CD4-positive, alpha-beta memory T cell (primary cell): ENCODE measurements around the gene SLC15A3. TPM values are rescaled to one million over a fixed set of nuclear protein-coding genes. Genes with fewer than 3 reads are reported as not detected.

Experiments used
- CTCF ChIA-PET: fragments of 350-600 bp; sonication (Branson Sonifier 250); formaldehyde crosslinking; loops from one replicate; lab custom pipeline; 2021; ENCODE audit warnings: inconsistent platforms; ENCODE audit not compliant: partially characterized antibody; lab: Charles Lee
- POLR2A ChIA-PET: fragments of 350-600 bp; sonication (Branson Sonifier 250); formaldehyde crosslinking; loops from one replicate; lab custom pipeline; 2021; ENCODE audit not compliant: partially characterized antibody; lab: Charles Lee
- DNase-seq, 5 donors: peaks; one replicate each; pipeline versions ENCODE4 v3.0.0 to v3.0.0-alpha.2; 2020 to 2022; ENCODE audit warnings: mixed read lengths in 1 of 5
- H3K27ac ChIP-seq: one replicate; pipeline ENCODE4 v1.7.0; 2013; ENCODE audit warnings: low read depth, low read length
- H3K27me3 ChIP-seq: 2 replicates; pipeline ENCODE4 v1.7.0; 2013; ENCODE audit warnings: mild to moderate bottlenecking, low read length, moderate library complexity; ENCODE audit not compliant: insufficient read depth
- H3K36me3 ChIP-seq: 2 replicates; pipeline ENCODE4 v1.7.0; 2013; ENCODE audit warnings: mild to moderate bottlenecking, low read length, moderate library complexity; ENCODE audit not compliant: insufficient read depth
- H3K4me1 ChIP-seq: 2 replicates; pipeline ENCODE4 v1.7.0; 2013; ENCODE audit warnings: mild to moderate bottlenecking, low read length, moderate library complexity; ENCODE audit not compliant: insufficient read depth
- H3K4me3 ChIP-seq, 2 donors: one replicate each; pipeline ENCODE4 v1.7.0; 2013; ENCODE audit warnings: low read length in 2 of 2, mild to moderate bottlenecking in 1 of 2
- H3K9me3 ChIP-seq, 2 donors: one replicate each; pipeline ENCODE4 v1.7.0; 2013; ENCODE audit warnings: low read length in 2 of 2, control low read depth in 1 of 2; ENCODE audit not compliant: control insufficient read depth in 1 of 2
- H3K27ac Mint-ChIP-seq, 7 donors: one replicate each; pipeline ENCODE4 v1.8.0; 2020 to 2021; ENCODE audit warnings: mixed read lengths in 7 of 7, mild to moderate bottlenecking in 6 of 7, inconsistent platforms in 3 of 7, moderate library complexity in 3 of 7
- H3K27me3 Mint-ChIP-seq, 2 donors: one replicate each; pipeline ENCODE4 v1.8.0; 2020 to 2021; ENCODE audit warnings: mixed read lengths in 2 of 2
- H3K36me3 Mint-ChIP-seq, 2 donors: one replicate each; pipeline ENCODE4 v1.8.0; 2020 to 2021; ENCODE audit warnings: mixed read lengths in 2 of 2, inconsistent platforms in 1 of 2, mild to moderate bottlenecking in 1 of 2
- H3K4me1 Mint-ChIP-seq, 4 donors: one replicate each; pipeline ENCODE4 v1.8.0; 2020 to 2021; ENCODE audit warnings: mixed read lengths in 4 of 4, mild to moderate bottlenecking in 1 of 4
- H3K4me3 Mint-ChIP-seq, 8 donors: one replicate each; pipeline ENCODE4 v1.8.0; 2020 to 2021; ENCODE audit warnings: mixed read lengths in 8 of 8, mild to moderate bottlenecking in 7 of 8, moderate library complexity in 6 of 8, inconsistent platforms in 3 of 8
- H3K9me3 Mint-ChIP-seq, 8 donors: one replicate each; pipeline ENCODE4 v1.8.0; 2020 to 2021; ENCODE audit warnings: mixed read lengths in 8 of 8, mild to moderate bottlenecking in 5 of 8, inconsistent platforms in 3 of 8, moderate library complexity in 1 of 8
- intact Hi-C: fragments of 100-400 bp; cut with micrococcal nuclease; formaldehyde crosslinking; loops from one replicate; pipeline ENCODE4 v1.15.1; 2023
- polyA plus RNA-seq, 2 donors: library from polyadenylated mRNA; unstranded; fragments of 300-500 nt; fragmentation: Illumina TruSeq; gene quantifications; one replicate each; pipeline ENCODE4 v1.2.3, GENCODE V29; 2021
- total RNA-seq, 2 experiments: library from RNA; stranded (reverse); gene quantifications; one replicate each; pipeline ENCODE4 v1.2.3, GENCODE V29; 2021

SLC15A3 gene
- total and polyA plus RNA-seq, 4 experiments from 2014 or later: 0.29 to 5.4 (median 4.6) TPM; not detected in 1

DNA sequence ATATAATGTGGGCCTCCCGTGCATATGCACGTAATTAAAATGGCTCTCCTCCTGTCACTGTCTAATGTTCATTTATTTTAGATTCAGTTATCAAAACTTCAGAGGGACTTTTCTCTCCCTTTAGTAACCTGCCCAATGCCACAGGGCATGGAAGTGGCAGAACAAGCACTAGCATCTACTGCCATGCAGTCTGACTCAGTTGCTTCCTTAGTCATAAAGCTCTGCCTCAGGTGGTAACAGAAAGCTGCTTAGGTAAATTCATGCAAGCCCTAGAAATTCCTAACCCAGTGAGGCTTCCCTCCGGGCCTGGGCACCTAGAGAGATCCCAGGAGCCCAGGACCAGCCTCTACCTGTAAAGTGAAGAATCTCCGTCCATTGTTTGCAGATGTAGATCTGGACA lies 54.5 kb downstream of the SLC15A3 start:
- H3K27me3 Mint-ChIP-seq: no peaks in the 10 kb centered on the region
- H3K4me1 Mint-ChIP-seq: peaks cover 2 to 5% (median 3%) of the 10 kb centered on the region in 4 donors
- Histone ChIP-seq H3K9me3 (no peaks in the 10 kb centered on the region), H3K27me3 (no peaks in the 10 kb centered on the region), H3K4me3 (no peak overlapping the region), H3K36me3 (peaks cover 80% of the 10 kb centered on the region), H3K27ac (no peak overlapping the region), H3K4me1 (no peaks in the 10 kb centered on the region)
- ChIA-PET POLR2A (interaction anchor here (0.9 to 1.2 kb wide), 3 partner anchors 8 to 214 kb away, joined by 3 to 4 read pairs (median 4); partner anchors contain the start of gene PRPF19), CTCF (interaction anchor here (0.8 to 5.2 kb wide), 6 partner anchors 8 to 66 kb away, joined by 3 to 53 read pairs (median 4); partner anchors contain the start of gene TMEM109)
- no peak for DNase-seq
- intact Hi-C loops: no loop called here
- peaks cover 62 to 93% of the 10 kb centered on the region in 2 donors for H3K36me3 Mint-ChIP-seq
- no peaks in the 10 kb centered on the region for H3K9me3 Mint-ChIP-seq
- H3K27ac Mint-ChIP-seq: peak overlapping the region in 1 of 7 donors; percentile 61
- no peak overlapping the region for H3K4me3 Mint-ChIP-seq

GRCh38 chr11:60895687-60896086 lies 56.3 kb downstream of the SLC15A3 start:
- DNase-seq: no peak
- peaks cover 65% of the 10 kb centered on the region for H3K36me3 ChIP-seq
- Mint-ChIP-seq H3K36me3 (peaks cover 63 to 87% of the 10 kb centered on the region in 2 donors), H3K4me1 (peaks cover 2 to 4% (median 3%) of the 10 kb centered on the region in 4 donors), H3K4me3 (no peak overlapping the region), H3K27ac (no peak overlapping the region), H3K27me3 (no peaks in the 10 kb centered on the region), H3K9me3 (no peaks in the 10 kb centered on the region)
- no peaks in the 10 kb centered on the region for H3K27me3 ChIP-seq
- no peaks in the 10 kb centered on the region for H3K9me3 ChIP-seq
- no peak overlapping the region for H3K4me3 ChIP-seq
- intact Hi-C loops: no loop called here
- no peaks in the 10 kb centered on the region for H3K4me1 ChIP-seq
- ChIA-PET CTCF (interaction anchor here (0.8 to 5.2 kb wide), 2 partner anchors 64 to 292 kb away, joined by 4 to 53 read pairs; no protein-coding TSS in a partner anchor), POLR2A (interaction anchor here (2.3 kb wide), 1 partner anchor 9 kb away, joined by 11 read pairs; no protein-coding TSS in a partner anchor)
- H3K27ac ChIP-seq: no peak overlapping the region

- peaks cover 0 to 9% (median 5%) of the 10 kb centered on the region in 4 donors for H3K4me1 Mint-ChIP-seq
- H3K36me3 Mint-ChIP-seq: peaks cover 46 to 66% of the 10 kb centered on the region in 2 donors
- no peak for DNase-seq
- no peak overlapping the region for H3K27ac Mint-ChIP-seq
- no peaks in the 10 kb centered on the region for H3K9me3 Mint-ChIP-seq
- no peaks in the 10 kb centered on the region for H3K9me3 ChIP-seq
- peaks cover 33% of the 10 kb centered on the region for H3K36me3 ChIP-seq
- intact Hi-C loops: no loop called here
- H3K27me3 Mint-ChIP-seq: no peaks in the 10 kb centered on the region
- H3K27me3 ChIP-seq: no peaks in the 10 kb centered on the region
- no peak overlapping the region for H3K4me3 Mint-ChIP-seq
- H3K27ac ChIP-seq: no peak overlapping the region
- H3K4me1 ChIP-seq: no peaks in the 10 kb centered on the region
- no peak overlapping the region for H3K4me3 ChIP-seq
- POLR2A ChIA-PET: no interaction called here
- CTCF ChIA-PET: interaction anchor here (1.0 to 1.3 kb wide), 3 partner anchors 11 to 60 kb away, joined by 3 to 4 read pairs (median 3); no protein-coding TSS in a partner anchor
Observed at GRCh38 chr11:60891103-60891741, 60.8 kb downstream of the SLC15A3 start.

GRCh38 chr11:60890696-60891095 lies 61.3 kb downstream of the SLC15A3 start:
- no peaks in the 10 kb centered on the region for H3K4me1 ChIP-seq
- Mint-ChIP-seq H3K36me3 (peaks cover 43 to 61% of the 10 kb centered on the region in 2 donors), H3K9me3 (no peaks in the 10 kb centered on the region), H3K4me1 (peaks cover 0 to 9% (median 5%) of the 10 kb centered on the region in 4 donors), H3K4me3 (no peak overlapping the region), H3K27ac (no peak overlapping the region), H3K27me3 (no peaks in the 10 kb centered on the region)
- H3K9me3 ChIP-seq: no peaks in the 10 kb centered on the region
- ChIA-PET POLR2A (no interaction called here), CTCF (interaction anchor here (1.3 kb wide), 1 partner anchor 11 kb away, joined by 3 read pairs; no protein-coding TSS in a partner anchor)
- no peak overlapping the region for H3K27ac ChIP-seq
- DNase-seq: no peak
- H3K27me3 ChIP-seq: no peaks in the 10 kb centered on the region
- no peak overlapping the region for H3K4me3 ChIP-seq
- intact Hi-C loops: no loop called here
- peaks cover 28% of the 10 kb centered on the region for H3K36me3 ChIP-seq

- Mint-ChIP-seq H3K27me3 (no peaks in the 10 kb centered on the region), H3K4me1 (peaks cover 0 to 9% (median 5%) of the 10 kb centered on the region in 4 donors), H3K36me3 (peaks cover 43 to 53% of the 10 kb centered on the region in 2 donors), H3K27ac (peak overlapping the region in 3 of 7 donors; percentile 39 to 93 (median 59)), H3K9me3 (no peaks in the 10 kb centered on the region), H3K4me3 (no peak overlapping the region)
- H3K4me1 ChIP-seq: no peaks in the 10 kb centered on the region
- peaks cover 21% of the 10 kb centered on the region for H3K36me3 ChIP-seq
- DNase-seq: no peak
- intact Hi-C loops: no loop called here
- ChIA-PET CTCF (interaction anchor here (0.9 to 1.7 kb wide), 4 partner anchors 8 to 58 kb away, joined by 3 to 5 read pairs (median 4); no protein-coding TSS in a partner anchor), POLR2A (interaction anchor here (0.8 kb wide), 2 partner anchors 16 to 24 kb away, joined by 3 to 4 read pairs; partner anchors contain the start of genes PRPF19 and TMEM109)
- no peak overlapping the region for H3K4me3 ChIP-seq
- H3K27me3 ChIP-seq: no peaks in the 10 kb centered on the region
- no peak overlapping the region for H3K27ac ChIP-seq
- no peaks in the 10 kb centered on the region for H3K9me3 ChIP-seq
Observed at GRCh38 chr11:60889869-60890311, 62.1 kb downstream of the SLC15A3 start.

DNA sequence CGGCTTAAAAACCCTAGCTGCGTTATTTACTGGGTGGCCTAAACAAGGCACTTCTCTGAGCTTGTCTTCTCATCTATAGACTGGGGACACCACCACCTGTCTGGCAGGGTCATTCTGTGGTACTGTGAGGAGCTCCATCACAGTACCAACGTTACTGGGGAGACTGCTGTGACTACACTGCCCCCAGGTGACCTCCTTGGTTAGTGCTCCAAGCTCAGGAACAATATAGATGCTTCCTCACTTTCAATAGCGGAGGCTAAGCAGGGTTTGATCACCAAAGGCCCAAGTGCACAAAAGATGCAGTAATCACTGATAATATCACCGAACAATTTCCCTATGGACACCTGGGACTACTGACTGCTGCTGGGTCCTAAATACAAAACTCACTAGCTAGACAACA lies 64.4 kb downstream of the SLC15A3 start:
- Histone ChIP-seq H3K36me3 (peaks cover 6% of the 10 kb centered on the region), H3K9me3 (no peaks in the 10 kb centered on the region), H3K4me1 (no peaks in the 10 kb centered on the region), H3K27ac (no peak overlapping the region), H3K27me3 (no peaks in the 10 kb centered on the region), H3K4me3 (no peak overlapping the region)
- peak in 2 of 5 donors; percentile 14 to 31 for DNase-seq
- intact Hi-C loops: loop anchor here (1.0 kb wide), 1 partner anchor 56 kb away; no protein-coding TSS in a partner anchor
- Mint-ChIP-seq H3K9me3 (no peaks in the 10 kb centered on the region), H3K27ac (peak overlapping the region in 1 of 7 donors; percentile 44), H3K4me1 (peaks cover 0 to 10% (median 8%) of the 10 kb centered on the region in 4 donors), H3K36me3 (peaks cover 43 to 47% of the 10 kb centered on the region in 2 donors), H3K27me3 (no peaks in the 10 kb centered on the region), H3K4me3 (no peak overlapping the region)
- ChIA-PET POLR2A (interaction anchor here (1.0 to 1.5 kb wide), 6 partner anchors 10 to 56 kb away, joined by 3 to 11 read pairs (median 3); no protein-coding TSS in a partner anchor), CTCF (interaction anchor here (0.8 to 2.5 kb wide), 11 partner anchors 10 to 63 kb away, joined by 3 to 70 read pairs (median 3); partner anchors contain the start of gene CCDC86)
